HCT116 (cell line): ENCODE results near the gene CD34.

Experiments used
- EZH2 ChIP-seq: fragments of 200-600 bp; sonication (generic); IDR thresholded peaks from 2 replicates; pipeline ENCODE4 v1.6.1; 2017; ENCODE audit warnings: antibody characterized with exemption, mixed run types
- EZH2phosphoT487 ChIP-seq: fragments of 200-600 bp; IDR thresholded peaks from 2 replicates; pipeline ENCODE4 v1.6.1; 2018; ENCODE audit warnings: antibody characterized with exemption, borderline replicate concordance
- JUND ChIP-seq: IDR thresholded peaks from 2 replicates; pipeline ENCODE4 v1.6.1; 2012
- MAX ChIP-seq: IDR thresholded peaks from 2 replicates; pipeline ENCODE4 v1.6.1; 2012
- POLR2A ChIP-seq: IDR thresholded peaks from 2 replicates; pipeline ENCODE4 v1.7.0; 2011; ENCODE audit warnings: borderline replicate concordance; ENCODE audit not compliant: insufficient read depth, insufficient read length; ENCODE audit errors: extremely low read depth
- POLR2AphosphoS5 ChIP-seq: IDR thresholded peaks from 2 replicates; pipeline ENCODE4 v1.6.1; 2011; ENCODE audit warnings: mild to moderate bottlenecking, low read depth, low read length, moderate library complexity
- ZFX ChIP-seq: fragments of 450-650 bp; IDR thresholded peaks from 2 replicates; pipeline ENCODE4 v1.6.1; 2017
- TF ChIP-seq, protein P1 (sequence below), 3 experiments: fragments of 200-600 bp in 1 of 3; sonication (generic) in 1 of 3; IDR thresholded peaks in 2 of 3; conservative IDR thresholded peaks in 1 of 3; 2 replicates each; pipeline ENCODE4 v1.5.1; 2012 to 2017; ENCODE audit warnings: low read depth in 2 of 3, low read length in 2 of 3, antibody characterized with exemption in 1 of 3, borderline replicate concordance in 1 of 3, control low read depth in 1 of 3, mild to moderate bottlenecking in 1 of 3, mixed read lengths in 1 of 3, mixed run types in 1 of 3, moderate library complexity in 1 of 3; ENCODE audit not compliant: insufficient read depth in 1 of 3
- TF ChIP-seq, protein P2 (sequence below): IDR thresholded peaks from 2 replicates; pipeline ENCODE4 v1.6.1; 2012
- TF ChIP-seq, protein P3 (sequence below): IDR thresholded peaks from 2 replicates; pipeline ENCODE4 v1.6.1; 2012; ENCODE audit warnings: low read depth

- TF ChIP-seq EZH2 (no peak), POLR2A (no peak), JUND (no peak), EZH2phosphoT487 (no peak), MAX (no peak), POLR2AphosphoS5 (no peak), ZFX (no peak)
- TF ChIP-seq, protein P1, sequence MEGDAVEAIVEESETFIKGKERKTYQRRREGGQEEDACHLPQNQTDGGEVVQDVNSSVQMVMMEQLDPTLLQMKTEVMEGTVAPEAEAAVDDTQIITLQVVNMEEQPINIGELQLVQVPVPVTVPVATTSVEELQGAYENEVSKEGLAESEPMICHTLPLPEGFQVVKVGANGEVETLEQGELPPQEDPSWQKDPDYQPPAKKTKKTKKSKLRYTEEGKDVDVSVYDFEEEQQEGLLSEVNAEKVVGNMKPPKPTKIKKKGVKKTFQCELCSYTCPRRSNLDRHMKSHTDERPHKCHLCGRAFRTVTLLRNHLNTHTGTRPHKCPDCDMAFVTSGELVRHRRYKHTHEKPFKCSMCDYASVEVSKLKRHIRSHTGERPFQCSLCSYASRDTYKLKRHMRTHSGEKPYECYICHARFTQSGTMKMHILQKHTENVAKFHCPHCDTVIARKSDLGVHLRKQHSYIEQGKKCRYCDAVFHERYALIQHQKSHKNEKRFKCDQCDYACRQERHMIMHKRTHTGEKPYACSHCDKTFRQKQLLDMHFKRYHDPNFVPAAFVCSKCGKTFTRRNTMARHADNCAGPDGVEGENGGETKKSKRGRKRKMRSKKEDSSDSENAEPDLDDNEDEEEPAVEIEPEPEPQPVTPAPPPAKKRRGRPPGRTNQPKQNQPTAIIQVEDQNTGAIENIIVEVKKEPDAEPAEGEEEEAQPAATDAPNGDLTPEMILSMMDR (IDR thresholded peaks at IDR 0.05 in 2 of 3, conservative IDR thresholded peaks at IDR 0.05 in 1 of 3; ENCODE audit: borderline replicate concordance in 1 of 3, insufficient read depth in 1 of 3, low read depth in 2 of 3, low read length in 2 of 3): no peak
- TF ChIP-seq, protein P2, sequence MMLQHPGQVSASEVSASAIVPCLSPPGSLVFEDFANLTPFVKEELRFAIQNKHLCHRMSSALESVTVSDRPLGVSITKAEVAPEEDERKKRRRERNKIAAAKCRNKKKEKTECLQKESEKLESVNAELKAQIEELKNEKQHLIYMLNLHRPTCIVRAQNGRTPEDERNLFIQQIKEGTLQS: no peak
- TF ChIP-seq, protein P3, sequence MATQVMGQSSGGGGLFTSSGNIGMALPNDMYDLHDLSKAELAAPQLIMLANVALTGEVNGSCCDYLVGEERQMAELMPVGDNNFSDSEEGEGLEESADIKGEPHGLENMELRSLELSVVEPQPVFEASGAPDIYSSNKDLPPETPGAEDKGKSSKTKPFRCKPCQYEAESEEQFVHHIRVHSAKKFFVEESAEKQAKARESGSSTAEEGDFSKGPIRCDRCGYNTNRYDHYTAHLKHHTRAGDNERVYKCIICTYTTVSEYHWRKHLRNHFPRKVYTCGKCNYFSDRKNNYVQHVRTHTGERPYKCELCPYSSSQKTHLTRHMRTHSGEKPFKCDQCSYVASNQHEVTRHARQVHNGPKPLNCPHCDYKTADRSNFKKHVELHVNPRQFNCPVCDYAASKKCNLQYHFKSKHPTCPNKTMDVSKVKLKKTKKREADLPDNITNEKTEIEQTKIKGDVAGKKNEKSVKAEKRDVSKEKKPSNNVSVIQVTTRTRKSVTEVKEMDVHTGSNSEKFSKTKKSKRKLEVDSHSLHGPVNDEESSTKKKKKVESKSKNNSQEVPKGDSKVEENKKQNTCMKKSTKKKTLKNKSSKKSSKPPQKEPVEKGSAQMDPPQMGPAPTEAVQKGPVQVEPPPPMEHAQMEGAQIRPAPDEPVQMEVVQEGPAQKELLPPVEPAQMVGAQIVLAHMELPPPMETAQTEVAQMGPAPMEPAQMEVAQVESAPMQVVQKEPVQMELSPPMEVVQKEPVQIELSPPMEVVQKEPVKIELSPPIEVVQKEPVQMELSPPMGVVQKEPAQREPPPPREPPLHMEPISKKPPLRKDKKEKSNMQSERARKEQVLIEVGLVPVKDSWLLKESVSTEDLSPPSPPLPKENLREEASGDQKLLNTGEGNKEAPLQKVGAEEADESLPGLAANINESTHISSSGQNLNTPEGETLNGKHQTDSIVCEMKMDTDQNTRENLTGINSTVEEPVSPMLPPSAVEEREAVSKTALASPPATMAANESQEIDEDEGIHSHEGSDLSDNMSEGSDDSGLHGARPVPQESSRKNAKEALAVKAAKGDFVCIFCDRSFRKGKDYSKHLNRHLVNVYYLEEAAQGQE: no peak
These were observed 68.4 kb downstream of the CD34 start for GRCh38 chr1:207842506-207842905.
